ENCODE data around the gene AHCYL2.

Gene AHCYL2

DNA sequence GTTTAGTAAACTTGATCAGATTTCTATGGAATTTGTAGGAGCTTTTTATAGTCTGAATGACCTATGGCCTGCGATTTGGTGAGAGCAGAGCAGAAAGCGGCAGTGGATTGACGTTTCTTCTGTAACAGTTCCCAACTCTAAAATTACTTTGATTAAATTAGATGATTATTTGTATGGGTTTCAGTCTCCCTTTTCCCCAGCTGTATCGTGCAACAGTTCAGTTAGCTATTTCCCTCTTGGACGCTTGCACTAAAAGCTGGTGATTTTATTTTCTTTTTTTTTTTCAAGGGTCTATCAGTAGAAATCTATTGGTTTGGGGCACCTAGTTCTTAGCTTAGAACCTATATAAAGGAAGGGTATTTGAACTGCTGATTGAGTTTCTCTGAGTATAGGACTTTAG lies 6.8 kb downstream of the AHCYL2 start:
- TF ChIP-seq, protein P1, sequence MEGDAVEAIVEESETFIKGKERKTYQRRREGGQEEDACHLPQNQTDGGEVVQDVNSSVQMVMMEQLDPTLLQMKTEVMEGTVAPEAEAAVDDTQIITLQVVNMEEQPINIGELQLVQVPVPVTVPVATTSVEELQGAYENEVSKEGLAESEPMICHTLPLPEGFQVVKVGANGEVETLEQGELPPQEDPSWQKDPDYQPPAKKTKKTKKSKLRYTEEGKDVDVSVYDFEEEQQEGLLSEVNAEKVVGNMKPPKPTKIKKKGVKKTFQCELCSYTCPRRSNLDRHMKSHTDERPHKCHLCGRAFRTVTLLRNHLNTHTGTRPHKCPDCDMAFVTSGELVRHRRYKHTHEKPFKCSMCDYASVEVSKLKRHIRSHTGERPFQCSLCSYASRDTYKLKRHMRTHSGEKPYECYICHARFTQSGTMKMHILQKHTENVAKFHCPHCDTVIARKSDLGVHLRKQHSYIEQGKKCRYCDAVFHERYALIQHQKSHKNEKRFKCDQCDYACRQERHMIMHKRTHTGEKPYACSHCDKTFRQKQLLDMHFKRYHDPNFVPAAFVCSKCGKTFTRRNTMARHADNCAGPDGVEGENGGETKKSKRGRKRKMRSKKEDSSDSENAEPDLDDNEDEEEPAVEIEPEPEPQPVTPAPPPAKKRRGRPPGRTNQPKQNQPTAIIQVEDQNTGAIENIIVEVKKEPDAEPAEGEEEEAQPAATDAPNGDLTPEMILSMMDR (IDR thresholded peaks at IDR 0.05; ENCODE audit: low read depth, low read length, poor library complexity, severe bottlenecking): no peak
- TF ChIP-seq EZH2phosphoT487 (IDR thresholded peaks at IDR 0.05; ENCODE audit: borderline replicate concordance, low read length): no peak
- no peak overlapping the region for H3K4me2 ChIP-seq (ENCODE audit: low read length)
- peaks cover 2% of the 10 kb centered on the region for H3K4me1 ChIP-seq (ENCODE audit: control insufficient read depth, low read length)
- H3K9me3 ChIP-seq (ENCODE audit: control insufficient read depth, insufficient read depth, low read length): no peaks in the 10 kb centered on the region
- no peak overlapping the region for H3K27ac ChIP-seq (ENCODE audit: low read depth, low read length)
- H3K9me2 ChIP-seq (replicated peaks; ENCODE audit: control insufficient read depth, low read length): no peaks in the 10 kb centered on the region
- H3F3A ChIP-seq (ENCODE audit: control insufficient read depth, insufficient read depth): no peaks in the 10 kb centered on the region
- H3K36me3 ChIP-seq (ENCODE audit: control insufficient read depth, low read length): no peaks in the 10 kb centered on the region
- no peaks in the 10 kb centered on the region for H3K27me3 ChIP-seq (ENCODE audit: control insufficient read depth, low read length)
- peaks cover 11% of the 10 kb centered on the region; the same call in 1 of the 2 replicates for H3K79me2 ChIP-seq (ENCODE audit: control insufficient read depth, low read length)
- no peak overlapping the region for H3K4me3 ChIP-seq (ENCODE audit: low read length)
- 0 out of 2 replicates have a peak, but pooled peaks cover 3% of the 10 kb centered on the region for H4K20me1 ChIP-seq (ENCODE audit: control insufficient read depth, insufficient read depth, low read depth, low read length)

DNA sequence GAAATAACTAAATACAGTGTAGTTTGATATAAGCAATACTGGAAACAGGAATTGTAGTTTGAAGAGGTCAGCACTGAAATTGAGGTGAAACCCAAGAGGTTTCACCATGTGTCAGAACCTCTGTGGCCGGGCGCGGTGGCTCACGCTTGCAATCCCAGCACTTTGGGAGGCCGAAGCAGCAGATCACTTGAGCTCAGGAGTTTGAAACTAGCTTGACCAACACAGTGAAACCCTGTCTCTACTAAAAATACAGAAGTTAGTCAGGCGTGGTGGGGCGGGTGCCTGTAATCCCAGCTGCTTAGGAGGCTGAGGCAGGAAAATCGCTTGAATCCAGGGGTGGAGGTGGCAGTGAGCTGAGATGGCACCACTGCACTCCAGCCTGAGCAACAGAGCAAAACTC lies 13.7 kb downstream of the AHCYL2 start:
- Histone ChIP-seq H3K36me3 (ENCODE audit: control insufficient read depth, low read length) (no peaks in the 10 kb centered on the region), H3K4me2 (ENCODE audit: low read length) (no peak overlapping the region)

DNA sequence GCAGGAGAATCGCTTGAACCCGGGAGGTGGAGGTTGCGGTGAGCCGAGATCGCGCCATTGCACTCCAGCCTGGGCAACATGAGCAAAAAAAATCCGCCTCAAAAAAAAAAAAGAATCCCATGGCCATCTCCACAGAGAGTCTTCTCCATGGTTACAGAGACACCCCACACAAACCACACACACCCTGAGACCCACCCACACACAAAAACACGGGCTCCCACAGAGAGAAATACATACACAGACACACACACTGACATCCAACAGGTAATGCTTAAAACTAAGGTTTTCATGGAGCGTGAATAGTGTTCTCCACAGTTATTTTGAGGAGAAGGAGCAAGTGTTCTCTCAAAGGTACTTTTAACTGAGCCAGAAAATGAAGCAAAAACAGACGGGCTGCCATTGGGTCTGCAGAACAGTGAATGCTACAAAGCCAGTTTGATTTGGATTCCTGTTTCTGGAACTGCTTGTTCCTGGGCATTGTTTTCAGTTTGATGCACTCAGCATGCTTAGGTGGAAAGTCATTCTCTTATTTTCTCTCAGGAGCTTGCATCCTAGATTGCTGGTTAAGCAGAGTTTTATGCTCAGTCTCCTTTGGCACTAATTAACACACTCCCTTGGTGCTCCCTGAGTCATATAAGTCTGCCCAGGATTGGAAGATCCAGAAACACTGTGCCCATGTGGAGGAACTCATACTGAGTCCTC lies 15.4 kb downstream of the AHCYL2 start:
- no peaks in the 10 kb centered on the region for H4K20me1 ChIP-seq (ENCODE audit: control insufficient read depth, insufficient read depth, low read depth, low read length)
- TF ChIP-seq, protein P1 (IDR thresholded peaks at IDR 0.05; ENCODE audit: low read depth, low read length, poor library complexity, severe bottlenecking): no peak
- no peak for TF ChIP-seq EZH2phosphoT487 (IDR thresholded peaks at IDR 0.05; ENCODE audit: borderline replicate concordance, low read length)
- no peaks in the 10 kb centered on the region for H3K4me1 ChIP-seq (ENCODE audit: control insufficient read depth, low read length)
- 0 out of 2 replicates have a peak, but pooled peaks cover 3% of the 10 kb centered on the region for H3K79me2 ChIP-seq (ENCODE audit: control insufficient read depth, low read length)
- 0 out of 2 replicates have a peak, but pooled peaks cover 2% of the 10 kb centered on the region for H3F3A ChIP-seq (ENCODE audit: control insufficient read depth, insufficient read depth)
- H3K9me2 ChIP-seq (replicated peaks; ENCODE audit: control insufficient read depth, low read length): no peaks in the 10 kb centered on the region
- H3K9me3 ChIP-seq (ENCODE audit: control insufficient read depth, insufficient read depth, low read length): no peaks in the 10 kb centered on the region
- H3K36me3 ChIP-seq (ENCODE audit: control insufficient read depth, low read length): no peaks in the 10 kb centered on the region
- H3K4me3 ChIP-seq (ENCODE audit: low read length): no peak overlapping the region
- H3K4me2 ChIP-seq (ENCODE audit: low read length): no peak overlapping the region
- no peaks in the 10 kb centered on the region for H3K27me3 ChIP-seq (ENCODE audit: control insufficient read depth, low read length)
- no peak overlapping the region for H3K27ac ChIP-seq (ENCODE audit: low read depth, low read length)

More for the DNA sequence above, 13.7 kb downstream of the AHCYL2 start:
- no peaks in the 10 kb centered on the region for H3K27me3 ChIP-seq (ENCODE audit: control insufficient read depth, low read length)
- TF ChIP-seq, protein P1 (IDR thresholded peaks at IDR 0.05; ENCODE audit: low read depth, low read length, poor library complexity, severe bottlenecking): no peak
- TF ChIP-seq EZH2phosphoT487 (IDR thresholded peaks at IDR 0.05; ENCODE audit: borderline replicate concordance, low read length): no peak
- no peaks in the 10 kb centered on the region for H4K20me1 ChIP-seq (ENCODE audit: control insufficient read depth, insufficient read depth, low read depth, low read length)
- H3F3A ChIP-seq (ENCODE audit: control insufficient read depth, insufficient read depth): 0 out of 2 replicates have a peak, but pooled peaks cover 2% of the 10 kb centered on the region
- no peak overlapping the region for H3K27ac ChIP-seq (ENCODE audit: low read depth, low read length)
- no peak overlapping the region for H3K4me3 ChIP-seq (ENCODE audit: low read length)
- H3K9me3 ChIP-seq (ENCODE audit: control insufficient read depth, insufficient read depth, low read length): no peaks in the 10 kb centered on the region
- H3K9me2 ChIP-seq (replicated peaks; ENCODE audit: control insufficient read depth, low read length): no peaks in the 10 kb centered on the region
- H3K79me2 ChIP-seq (ENCODE audit: control insufficient read depth, low read length): 0 out of 2 replicates have a peak, but pooled peaks cover 3% of the 10 kb centered on the region
- no peaks in the 10 kb centered on the region for H3K4me1 ChIP-seq (ENCODE audit: control insufficient read depth, low read length)
